ENCODE results near the gene APEH.

DNA sequence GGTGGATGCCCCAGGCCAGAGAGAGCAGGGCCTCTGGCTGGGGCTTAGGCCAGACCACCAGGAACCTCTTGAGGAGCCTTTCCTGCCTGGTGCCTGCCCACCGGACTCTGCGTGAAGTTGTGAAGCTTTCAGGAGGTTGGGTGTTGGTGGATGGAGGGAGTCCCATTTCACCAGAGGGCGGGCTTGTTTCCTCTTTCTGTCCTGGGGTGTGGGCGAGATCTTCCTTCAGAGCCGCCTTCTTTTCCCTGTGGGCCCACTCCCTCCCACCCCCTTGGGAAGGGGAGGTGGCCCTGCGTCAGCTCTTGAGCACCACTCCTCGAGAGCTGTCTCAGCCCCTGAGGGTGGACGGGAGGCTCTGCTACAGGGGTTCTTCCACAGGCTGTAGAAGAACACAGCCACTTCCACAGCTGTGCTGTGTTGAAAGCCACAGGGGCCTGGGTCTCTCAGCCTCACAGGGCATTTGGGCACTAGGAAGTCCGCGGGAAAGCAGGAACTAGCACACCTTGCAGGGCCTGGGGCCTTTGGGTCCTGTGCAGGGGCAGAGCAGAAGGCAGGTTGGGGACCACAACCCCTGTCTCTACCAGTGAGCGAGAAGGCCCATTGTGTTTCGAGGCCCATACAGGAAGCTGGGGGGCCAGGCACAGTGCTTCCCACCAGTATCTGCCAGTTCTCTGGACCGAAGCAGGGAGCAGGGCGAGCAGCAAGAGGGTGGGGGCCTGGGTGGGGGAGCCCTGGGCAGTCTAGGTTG, 43.2 kb downstream of the APEH start:
- TF ChIP-seq MAFK (IDR thresholded peaks at IDR 0.05; ENCODE audit: partially characterized antibody), result no peak
- TF ChIP-seq, protein P1, sequence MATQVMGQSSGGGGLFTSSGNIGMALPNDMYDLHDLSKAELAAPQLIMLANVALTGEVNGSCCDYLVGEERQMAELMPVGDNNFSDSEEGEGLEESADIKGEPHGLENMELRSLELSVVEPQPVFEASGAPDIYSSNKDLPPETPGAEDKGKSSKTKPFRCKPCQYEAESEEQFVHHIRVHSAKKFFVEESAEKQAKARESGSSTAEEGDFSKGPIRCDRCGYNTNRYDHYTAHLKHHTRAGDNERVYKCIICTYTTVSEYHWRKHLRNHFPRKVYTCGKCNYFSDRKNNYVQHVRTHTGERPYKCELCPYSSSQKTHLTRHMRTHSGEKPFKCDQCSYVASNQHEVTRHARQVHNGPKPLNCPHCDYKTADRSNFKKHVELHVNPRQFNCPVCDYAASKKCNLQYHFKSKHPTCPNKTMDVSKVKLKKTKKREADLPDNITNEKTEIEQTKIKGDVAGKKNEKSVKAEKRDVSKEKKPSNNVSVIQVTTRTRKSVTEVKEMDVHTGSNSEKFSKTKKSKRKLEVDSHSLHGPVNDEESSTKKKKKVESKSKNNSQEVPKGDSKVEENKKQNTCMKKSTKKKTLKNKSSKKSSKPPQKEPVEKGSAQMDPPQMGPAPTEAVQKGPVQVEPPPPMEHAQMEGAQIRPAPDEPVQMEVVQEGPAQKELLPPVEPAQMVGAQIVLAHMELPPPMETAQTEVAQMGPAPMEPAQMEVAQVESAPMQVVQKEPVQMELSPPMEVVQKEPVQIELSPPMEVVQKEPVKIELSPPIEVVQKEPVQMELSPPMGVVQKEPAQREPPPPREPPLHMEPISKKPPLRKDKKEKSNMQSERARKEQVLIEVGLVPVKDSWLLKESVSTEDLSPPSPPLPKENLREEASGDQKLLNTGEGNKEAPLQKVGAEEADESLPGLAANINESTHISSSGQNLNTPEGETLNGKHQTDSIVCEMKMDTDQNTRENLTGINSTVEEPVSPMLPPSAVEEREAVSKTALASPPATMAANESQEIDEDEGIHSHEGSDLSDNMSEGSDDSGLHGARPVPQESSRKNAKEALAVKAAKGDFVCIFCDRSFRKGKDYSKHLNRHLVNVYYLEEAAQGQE (IDR thresholded peaks at IDR 0.05), result no peak

Data from A549 (cell line).